C4-2B (cell line): ENCODE measurements around the gene CACTIN.

Experiments used
- ZFX ChIP-seq: fragments of 450-650 bp; IDR thresholded peaks from 2 replicates; pipeline ENCODE4 v1.6.1; 2017
- TF ChIP-seq, protein P1 (sequence below): fragments of 450-650 bp; conservative IDR thresholded peaks from 2 replicates; pipeline ENCODE4 v1.5.1; 2017; ENCODE audit warnings: mild to moderate bottlenecking

DNA sequence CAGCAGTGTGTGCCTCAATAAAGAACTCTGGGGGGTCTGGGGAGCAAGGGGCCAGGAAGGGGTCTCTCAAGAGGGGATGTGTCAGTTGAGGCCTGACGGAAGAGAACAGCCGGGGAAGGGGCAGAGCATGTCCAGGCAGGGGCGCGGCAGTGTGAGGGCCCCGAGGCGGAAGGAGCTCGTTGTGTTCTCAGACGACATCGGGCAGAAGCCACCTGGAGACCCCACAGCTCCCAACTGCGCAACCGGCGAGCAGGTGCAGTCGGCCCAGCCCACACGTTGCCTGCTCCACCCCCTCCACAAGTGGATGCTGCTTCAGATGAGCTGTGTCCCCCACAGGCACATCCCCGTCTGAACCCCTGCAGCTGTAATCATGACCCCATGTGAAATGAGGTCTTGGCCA, 4.9 kb downstream of the CACTIN start:
- TF ChIP-seq, protein P1, sequence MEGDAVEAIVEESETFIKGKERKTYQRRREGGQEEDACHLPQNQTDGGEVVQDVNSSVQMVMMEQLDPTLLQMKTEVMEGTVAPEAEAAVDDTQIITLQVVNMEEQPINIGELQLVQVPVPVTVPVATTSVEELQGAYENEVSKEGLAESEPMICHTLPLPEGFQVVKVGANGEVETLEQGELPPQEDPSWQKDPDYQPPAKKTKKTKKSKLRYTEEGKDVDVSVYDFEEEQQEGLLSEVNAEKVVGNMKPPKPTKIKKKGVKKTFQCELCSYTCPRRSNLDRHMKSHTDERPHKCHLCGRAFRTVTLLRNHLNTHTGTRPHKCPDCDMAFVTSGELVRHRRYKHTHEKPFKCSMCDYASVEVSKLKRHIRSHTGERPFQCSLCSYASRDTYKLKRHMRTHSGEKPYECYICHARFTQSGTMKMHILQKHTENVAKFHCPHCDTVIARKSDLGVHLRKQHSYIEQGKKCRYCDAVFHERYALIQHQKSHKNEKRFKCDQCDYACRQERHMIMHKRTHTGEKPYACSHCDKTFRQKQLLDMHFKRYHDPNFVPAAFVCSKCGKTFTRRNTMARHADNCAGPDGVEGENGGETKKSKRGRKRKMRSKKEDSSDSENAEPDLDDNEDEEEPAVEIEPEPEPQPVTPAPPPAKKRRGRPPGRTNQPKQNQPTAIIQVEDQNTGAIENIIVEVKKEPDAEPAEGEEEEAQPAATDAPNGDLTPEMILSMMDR: no peak
- no peak for TF ChIP-seq ZFX
